ENCODE results near the gene PNMA8A.

DNA sequence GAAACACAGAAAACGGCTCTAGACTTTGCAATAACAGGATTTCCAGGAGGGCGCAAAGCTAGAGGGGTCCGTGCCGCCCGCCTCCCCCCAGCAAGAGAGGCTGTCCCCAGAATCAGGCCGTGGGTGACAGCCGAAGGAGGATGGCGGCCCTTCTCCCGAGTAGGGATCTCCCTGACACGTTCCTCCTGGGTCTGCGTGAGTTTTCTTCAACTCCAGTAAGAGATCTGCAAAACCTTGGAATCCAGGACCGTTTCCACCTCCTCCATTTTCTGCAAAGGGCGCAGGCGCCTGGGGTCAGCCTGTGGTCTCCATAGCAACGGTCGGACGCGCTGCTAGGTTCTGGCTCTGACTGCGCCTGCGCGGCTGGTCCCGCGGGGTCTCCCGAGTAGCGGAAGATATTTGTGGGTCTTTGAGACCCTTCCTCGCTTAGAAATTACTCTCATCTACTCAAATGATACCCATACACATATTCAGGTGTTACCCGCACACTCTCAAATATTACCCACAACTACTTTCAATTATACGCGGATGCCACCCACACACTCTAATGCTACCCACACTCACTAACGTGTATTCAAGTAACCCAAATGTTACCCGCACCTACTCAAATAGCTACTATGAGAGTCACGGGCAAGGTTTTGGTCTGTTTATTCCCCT lies 44.7 kb downstream of the PNMA8A start:
- TF ChIP-seq HDAC2 (CRISPR knock-in tag; IDR thresholded peaks at IDR 0.05) (no peak), ZNF142 (CRISPR knock-in tag; IDR thresholded peaks at IDR 0.05) (no peak), CTCF (CRISPR knock-in tag; IDR thresholded peaks at IDR 0.05) (no peak), CHD4 (IDR thresholded peaks at IDR 0.05; ENCODE audit: borderline replicate concordance, low read length) (no peak)

Measured in HepG2 (cell line).